ENCODE data around the gene UBA1.
A peak's percentile ranks its signal among the peaks of the same experiment; 100 is the strongest.

UBA1 gene

DNA sequence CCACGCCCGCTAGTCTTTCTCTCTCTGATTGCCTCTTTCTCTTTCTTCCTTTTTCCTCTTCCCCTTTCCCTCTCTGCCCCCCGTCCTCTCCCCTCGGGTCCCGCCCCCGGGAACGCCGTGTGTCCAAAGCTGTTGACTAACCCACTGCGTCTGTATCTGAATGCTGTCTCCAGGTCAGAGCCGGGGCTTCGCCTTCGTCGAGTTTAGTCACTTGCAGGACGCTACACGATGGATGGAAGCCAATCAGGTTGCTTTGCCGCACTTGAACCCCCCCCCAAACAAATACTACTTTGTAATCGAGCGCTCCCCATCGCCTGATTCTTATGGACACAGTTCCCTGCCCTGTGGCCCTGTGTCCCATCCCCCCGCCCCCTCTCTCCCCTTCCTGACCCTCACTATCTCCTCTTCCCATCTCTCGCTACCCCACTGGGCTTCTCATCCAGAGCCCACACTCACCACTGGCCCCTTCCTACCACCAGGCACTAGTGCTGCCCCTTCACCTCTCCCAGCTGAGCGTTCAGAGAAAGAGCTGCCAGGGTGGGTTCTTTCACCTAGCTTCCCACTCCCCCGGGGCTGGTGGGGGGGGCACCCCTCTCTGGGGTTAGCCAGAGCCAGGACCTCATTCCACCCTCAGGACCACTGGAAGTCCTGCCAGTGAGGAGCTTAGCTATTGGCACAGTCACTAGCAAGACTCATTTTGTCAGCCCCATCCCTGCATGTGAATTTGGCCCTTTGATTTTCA is 18.6 kb upstream of the UBA1 start:
- no peak overlapping the region for H3K4me3 ChIP-seq (ENCODE audit: low read length)
- TF ChIP-seq, protein P1, sequence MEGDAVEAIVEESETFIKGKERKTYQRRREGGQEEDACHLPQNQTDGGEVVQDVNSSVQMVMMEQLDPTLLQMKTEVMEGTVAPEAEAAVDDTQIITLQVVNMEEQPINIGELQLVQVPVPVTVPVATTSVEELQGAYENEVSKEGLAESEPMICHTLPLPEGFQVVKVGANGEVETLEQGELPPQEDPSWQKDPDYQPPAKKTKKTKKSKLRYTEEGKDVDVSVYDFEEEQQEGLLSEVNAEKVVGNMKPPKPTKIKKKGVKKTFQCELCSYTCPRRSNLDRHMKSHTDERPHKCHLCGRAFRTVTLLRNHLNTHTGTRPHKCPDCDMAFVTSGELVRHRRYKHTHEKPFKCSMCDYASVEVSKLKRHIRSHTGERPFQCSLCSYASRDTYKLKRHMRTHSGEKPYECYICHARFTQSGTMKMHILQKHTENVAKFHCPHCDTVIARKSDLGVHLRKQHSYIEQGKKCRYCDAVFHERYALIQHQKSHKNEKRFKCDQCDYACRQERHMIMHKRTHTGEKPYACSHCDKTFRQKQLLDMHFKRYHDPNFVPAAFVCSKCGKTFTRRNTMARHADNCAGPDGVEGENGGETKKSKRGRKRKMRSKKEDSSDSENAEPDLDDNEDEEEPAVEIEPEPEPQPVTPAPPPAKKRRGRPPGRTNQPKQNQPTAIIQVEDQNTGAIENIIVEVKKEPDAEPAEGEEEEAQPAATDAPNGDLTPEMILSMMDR (conservative IDR thresholded peaks at IDR 0.05; ENCODE audit: low read length), result no peak
- no peak for DNase-seq (ENCODE audit: low read depth)

DNA sequence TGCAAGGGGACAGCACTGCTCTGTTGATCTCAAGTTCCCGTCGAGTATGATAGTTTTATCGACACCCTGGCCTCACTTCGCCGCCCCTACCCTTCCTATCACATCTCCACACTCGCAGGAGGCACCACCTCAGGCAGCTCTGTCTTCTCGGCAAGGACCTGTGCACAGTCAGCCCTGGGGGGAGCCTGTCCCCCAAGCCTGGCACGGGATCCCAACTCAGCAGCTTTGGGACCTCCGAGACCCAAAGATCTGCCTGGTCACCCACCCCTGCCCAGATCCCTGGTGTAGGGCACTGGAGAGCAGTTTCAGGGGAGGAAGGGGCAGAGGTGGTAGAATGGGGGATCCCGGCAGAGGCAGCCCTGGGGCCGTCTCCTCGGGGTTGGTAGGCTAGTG is 18.0 kb upstream of the UBA1 start:
- TF ChIP-seq, protein P1 (conservative IDR thresholded peaks at IDR 0.05; ENCODE audit: low read length), result no peak
- H3K4me3 ChIP-seq (ENCODE audit: low read length), result no peak overlapping the region
- no peak for DNase-seq (ENCODE audit: low read depth)

- no peak for DNase-seq (ENCODE audit: low read depth)
- H3K4me3 ChIP-seq (ENCODE audit: low read length), result no peak overlapping the region
- TF ChIP-seq, protein P1 (conservative IDR thresholded peaks at IDR 0.05; ENCODE audit: low read length), result no peak
These were observed 17.4 kb upstream of the UBA1 start for GRCh38 chrX:47176101-47176740.

GRCh38 chrX:47177079-47177478 is 16.6 kb upstream of the UBA1 start:
- no peak for DNase-seq (ENCODE audit: low read depth)
- TF ChIP-seq, protein P1 (conservative IDR thresholded peaks at IDR 0.05; ENCODE audit: low read length), result no peak
- no peak overlapping the region for H3K4me3 ChIP-seq (ENCODE audit: low read length)

- TF ChIP-seq, protein P1 (conservative IDR thresholded peaks at IDR 0.05; ENCODE audit: low read length), result no peak
- no peak for DNase-seq (ENCODE audit: low read depth)
- H3K4me3 ChIP-seq (ENCODE audit: low read length), result no peak overlapping the region
These were observed 15.3 kb upstream of the UBA1 start for GRCh38 chrX:47178337-47178736.

- no peak overlapping the region for H3K4me3 ChIP-seq (ENCODE audit: low read length)
- TF ChIP-seq, protein P1 (conservative IDR thresholded peaks at IDR 0.05; ENCODE audit: low read length), result 0 out of 2 replicates have a peak, but pooled peaks have one; percentile 4
- peak; percentile 60 for DNase-seq (ENCODE audit: low read depth)
These were observed 14.3 kb upstream of the UBA1 start for GRCh38 chrX:47179221-47179927.
